GM06990 (cell line): ENCODE results near the gene ACOT6.
"Not testable (repeated sequence)": the region's sequence is repeated elsewhere in the genome, so short reads cannot be mapped to it uniquely, and the experiment has no call there.

Source experiments
- DNase-seq: peaks from one replicate; pipeline ENCODE4 v3.0.0-alpha.2; 2011; ENCODE audit not compliant: insufficient read length; ENCODE audit errors: extremely low read depth
- H3K27me3 ChIP-seq: replicated peaks from 2 replicates; pipeline ENCODE4 v1.6.0; 2011; ENCODE audit warnings: low read length; ENCODE audit not compliant: control insufficient read depth, insufficient read depth
- H3K36me3 ChIP-seq: 2 replicates; pipeline ENCODE4 v1.5.1; 2011; ENCODE audit warnings: low read length; ENCODE audit not compliant: control insufficient read depth, insufficient read depth
- H3K4me3 ChIP-seq: replicated peaks from 2 replicates; pipeline ENCODE4 v1.5.1; 2011; ENCODE audit warnings: low read depth, mild to moderate bottlenecking, control low read depth, low read length
- TF ChIP-seq, protein P1 (sequence below): IDR thresholded peaks from 2 replicates; pipeline ENCODE4 v1.5.1; 2011; ENCODE audit warnings: low read length, control low read depth, mild to moderate bottlenecking, inconsistent platforms; ENCODE audit not compliant: insufficient read depth, poor library complexity, severe bottlenecking

The ACOT6 gene

GRCh38 chr14:73588695-73589094, 23.6 kb upstream of the ACOT6 start:
- Histone ChIP-seq H3K36me3 (no peaks in the 10 kb centered on the region), H3K4me3 (no peak overlapping the region), H3K27me3 (no peaks in the 10 kb centered on the region)
- TF ChIP-seq, protein P1, sequence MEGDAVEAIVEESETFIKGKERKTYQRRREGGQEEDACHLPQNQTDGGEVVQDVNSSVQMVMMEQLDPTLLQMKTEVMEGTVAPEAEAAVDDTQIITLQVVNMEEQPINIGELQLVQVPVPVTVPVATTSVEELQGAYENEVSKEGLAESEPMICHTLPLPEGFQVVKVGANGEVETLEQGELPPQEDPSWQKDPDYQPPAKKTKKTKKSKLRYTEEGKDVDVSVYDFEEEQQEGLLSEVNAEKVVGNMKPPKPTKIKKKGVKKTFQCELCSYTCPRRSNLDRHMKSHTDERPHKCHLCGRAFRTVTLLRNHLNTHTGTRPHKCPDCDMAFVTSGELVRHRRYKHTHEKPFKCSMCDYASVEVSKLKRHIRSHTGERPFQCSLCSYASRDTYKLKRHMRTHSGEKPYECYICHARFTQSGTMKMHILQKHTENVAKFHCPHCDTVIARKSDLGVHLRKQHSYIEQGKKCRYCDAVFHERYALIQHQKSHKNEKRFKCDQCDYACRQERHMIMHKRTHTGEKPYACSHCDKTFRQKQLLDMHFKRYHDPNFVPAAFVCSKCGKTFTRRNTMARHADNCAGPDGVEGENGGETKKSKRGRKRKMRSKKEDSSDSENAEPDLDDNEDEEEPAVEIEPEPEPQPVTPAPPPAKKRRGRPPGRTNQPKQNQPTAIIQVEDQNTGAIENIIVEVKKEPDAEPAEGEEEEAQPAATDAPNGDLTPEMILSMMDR: no peak
- no peak for DNase-seq

GRCh38 chr14:73589116-73589515, 23.2 kb upstream of the ACOT6 start:
- no peak for DNase-seq

GRCh38 chr14:73590673-73591004, 21.7 kb upstream of the ACOT6 start:
- not testable (repeated sequence) for H3K36me3 ChIP-seq, H3K27me3 ChIP-seq, H3K4me3 ChIP-seq, DNase-seq

More at GRCh38 chr14:73589116-73589515, 23.2 kb upstream of the ACOT6 start:
- TF ChIP-seq, protein P1: no peak
- Histone ChIP-seq H3K27me3 (no peaks in the 10 kb centered on the region), H3K4me3 (no peak overlapping the region), H3K36me3 (no peaks in the 10 kb centered on the region)

DNA sequence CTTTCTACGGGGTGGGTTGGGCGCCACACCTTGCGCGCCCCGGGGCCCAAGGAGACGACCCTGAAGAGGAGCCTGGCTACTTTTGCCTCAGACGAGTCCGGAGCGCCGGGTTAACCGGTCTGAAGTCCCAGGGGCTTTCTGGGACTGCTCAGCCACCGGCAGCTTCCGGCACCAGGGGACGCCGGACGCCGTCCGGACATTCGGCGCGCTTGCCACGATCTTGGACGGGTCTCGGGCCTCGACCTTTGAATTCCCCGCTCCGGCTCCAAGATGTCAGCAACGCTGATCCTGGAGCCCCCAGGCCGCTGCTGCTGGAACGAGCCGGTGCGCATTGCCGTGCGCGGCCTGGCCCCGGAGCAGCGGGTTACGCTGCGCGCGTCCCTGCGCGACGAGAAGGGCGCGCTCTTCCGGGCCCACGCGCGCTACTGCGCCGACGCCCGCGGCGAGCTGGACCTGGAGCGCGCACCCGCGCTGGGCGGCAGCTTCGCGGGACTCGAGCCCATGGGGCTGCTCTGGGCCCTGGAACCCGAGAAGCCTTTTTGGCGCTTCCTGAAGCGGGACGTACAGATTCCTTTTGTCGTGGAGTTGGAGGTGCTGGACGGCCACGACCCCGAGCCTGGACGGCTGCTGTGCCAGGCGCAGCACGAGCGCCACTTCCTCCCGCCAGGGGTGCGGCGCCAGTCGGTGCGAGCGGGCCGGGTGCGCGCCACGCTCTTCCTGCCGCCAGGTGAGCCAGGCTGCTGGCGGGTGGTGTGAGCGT, 20.4 kb upstream of the ACOT6 start, which contains the start of gene ACOT4:
Gene ACOT4 (plus strand): TSS at position 184 of the 760 bp plus-strand sequence. CDS start 87 bp downstream, at position 271.
- DNase-seq: peak; percentile 66
- TF ChIP-seq, protein P1: peak; percentile 10
- Histone ChIP-seq H3K27me3 (no peaks in the 10 kb centered on the region), H3K4me3 (peak within 1 kb of the TSS; percentile 74), H3K36me3 (no peaks in the 10 kb centered on the region)

DNA sequence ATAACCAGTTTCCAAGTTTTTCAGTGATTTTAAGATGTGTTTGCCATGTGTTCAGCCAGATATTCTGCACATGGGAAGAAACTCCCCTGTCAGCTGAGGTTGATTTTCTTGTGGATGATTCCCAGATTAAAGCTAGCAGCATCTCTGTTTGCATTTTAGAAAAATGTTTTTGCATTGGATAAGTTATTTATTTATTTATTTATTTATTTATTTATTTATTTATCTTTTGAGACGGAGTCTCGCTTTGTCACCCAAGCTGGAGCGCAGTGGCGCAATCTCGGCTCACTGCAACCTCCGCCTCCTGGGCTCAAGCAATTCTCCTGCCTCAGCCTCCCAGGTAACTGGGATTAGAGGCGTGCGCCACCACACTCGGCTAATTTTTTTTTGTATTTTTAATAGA, 17.8 kb upstream of the ACOT6 start:
- H3K4me3 ChIP-seq: no peak overlapping the region
- H3K27me3 ChIP-seq: no peaks in the 10 kb centered on the region
- no peak for DNase-seq
- TF ChIP-seq, protein P1: no peak
- no peaks in the 10 kb centered on the region for H3K36me3 ChIP-seq

- TF ChIP-seq, protein P1: no peak
- Histone ChIP-seq H3K4me3 (no peak overlapping the region), H3K27me3 (no peaks in the 10 kb centered on the region), H3K36me3 (no peaks in the 10 kb centered on the region)
- DNase-seq: no peak
Measured at GRCh38 chr14:73599499-73599898, 12.8 kb upstream of the ACOT6 start.
